HK-2 (cell line): ENCODE data around the gene TRPC3.
A peak's percentile ranks its signal among the peaks of the same experiment; 100 is the strongest.
"Not testable (repeated sequence)": the region's sequence is repeated elsewhere in the genome, so short reads cannot be mapped to it uniquely, and the experiment has no call there.

Source experiments
- DNase-seq: peaks from one replicate; pipeline ENCODE4 v3.0.0-alpha.2; 2018; ENCODE audit not compliant: unreplicated experiment

Gene TRPC3

DNA sequence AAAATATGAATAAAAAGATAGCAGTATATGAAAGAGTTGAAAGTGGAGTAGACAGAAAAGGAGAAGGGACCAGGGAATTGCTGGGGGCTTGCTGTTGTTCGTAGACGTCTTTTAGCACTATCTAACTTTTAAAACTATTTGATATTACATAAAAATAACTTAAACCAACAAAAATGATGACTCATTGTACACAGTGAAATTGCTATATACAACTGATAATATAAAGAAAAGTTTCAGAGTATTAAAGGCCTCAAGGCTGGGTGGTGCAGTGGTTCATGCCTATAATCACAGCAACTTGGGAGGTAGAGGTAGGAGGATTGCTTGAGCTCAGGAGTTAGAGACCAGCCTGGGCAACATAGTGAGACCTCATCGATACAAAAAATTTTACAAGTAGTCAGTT is 5.2 kb downstream of the TRPC3 start:
- DNase-seq, result no peak

DNA sequence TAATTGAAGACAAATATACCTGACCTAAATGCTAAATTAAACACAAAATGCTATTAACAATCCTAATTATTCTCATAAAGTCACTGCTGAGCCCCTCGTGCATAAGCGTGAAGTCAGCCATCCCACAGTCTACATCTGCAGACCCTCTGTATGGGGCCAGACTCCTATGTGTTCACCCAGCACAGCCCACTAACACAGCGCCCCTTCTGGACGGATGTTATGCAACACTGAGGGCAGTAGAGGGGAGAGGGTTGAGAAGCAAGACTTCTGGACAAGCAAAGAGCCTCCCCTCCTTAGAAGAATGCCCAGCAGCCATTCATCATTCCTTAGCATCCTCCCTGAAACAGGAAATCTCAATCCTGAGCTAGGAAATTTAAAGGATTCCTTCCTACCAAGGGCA is 7.9 kb downstream of the TRPC3 start:
- DNase-seq, result no peak

DNA sequence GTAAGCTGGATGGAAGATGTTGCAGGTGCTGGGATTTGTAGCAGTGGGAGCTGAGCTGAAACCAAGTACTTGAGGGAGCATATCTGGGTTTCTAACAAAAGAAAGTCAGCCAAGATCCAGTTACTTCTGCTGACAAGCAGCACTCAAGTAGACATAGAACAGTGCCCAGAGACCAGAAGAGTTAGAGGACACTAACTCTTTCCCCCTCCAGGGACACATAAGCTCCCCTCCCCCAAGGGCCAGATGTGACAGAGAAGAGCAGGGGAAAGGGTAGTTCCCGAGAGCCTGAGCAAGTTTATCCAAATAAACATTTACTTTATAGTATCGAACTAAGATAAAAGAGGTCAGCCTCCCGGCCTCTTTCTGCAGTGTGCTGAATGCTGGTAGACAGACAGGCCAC is 12.2 kb downstream of the TRPC3 start:
- DNase-seq, result no peak

DNA sequence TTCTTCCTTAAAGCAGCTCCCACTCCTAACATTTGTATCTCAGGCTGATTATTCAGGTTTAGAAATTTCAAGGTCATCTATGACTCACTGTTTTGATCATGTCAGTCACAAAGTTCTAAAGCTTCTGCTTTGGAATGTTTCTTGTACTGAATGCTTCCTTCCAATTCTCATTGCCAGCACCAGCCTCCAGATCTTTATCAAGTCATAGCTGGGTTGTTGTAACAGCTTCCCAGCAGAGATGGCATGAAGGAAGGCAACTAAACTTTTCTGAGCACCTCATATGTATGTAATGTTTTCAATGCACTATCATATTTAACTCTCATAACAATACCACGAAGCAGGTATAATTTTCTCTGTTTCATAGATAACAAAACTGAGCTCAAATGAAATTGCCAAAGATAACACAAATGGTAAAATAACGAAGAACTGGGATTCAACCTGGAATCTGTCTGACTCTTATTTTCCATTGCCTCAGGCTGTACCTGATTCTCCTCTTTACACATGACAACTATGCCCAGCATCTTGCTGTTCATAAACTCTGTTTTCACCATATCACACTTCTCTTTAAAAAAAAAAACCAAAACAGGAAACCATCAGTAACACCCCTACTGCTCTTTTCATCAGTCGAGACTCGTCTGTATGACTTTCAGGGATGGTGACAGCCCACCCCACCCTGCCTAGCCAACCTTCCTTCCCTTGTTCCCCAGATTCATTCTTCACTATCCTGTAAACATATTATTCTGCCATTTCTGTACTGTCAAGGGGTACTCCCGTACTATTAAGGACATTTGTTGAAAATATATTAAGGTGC is 13.4 kb downstream of the TRPC3 start:
- no peak for DNase-seq

DNA sequence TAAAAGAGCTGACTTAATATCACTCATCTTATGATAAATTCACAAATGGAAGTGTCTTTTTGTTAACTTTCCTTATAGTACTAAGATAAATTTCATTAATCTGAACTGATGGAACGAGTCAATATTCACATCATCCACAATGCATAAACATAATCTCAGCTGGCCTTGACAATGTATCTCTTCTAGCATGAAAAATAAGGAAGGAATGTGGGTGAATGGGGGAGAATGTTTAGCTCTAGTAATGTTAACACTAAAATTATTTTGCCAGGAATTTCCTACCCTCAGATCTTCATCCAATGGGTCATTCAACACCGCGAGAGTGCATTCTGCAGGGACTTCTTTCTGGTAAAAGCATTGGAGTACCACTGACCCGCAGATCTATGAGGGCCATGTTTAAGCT is 15.8 kb downstream of the TRPC3 start:
- no peak for DNase-seq

DNA sequence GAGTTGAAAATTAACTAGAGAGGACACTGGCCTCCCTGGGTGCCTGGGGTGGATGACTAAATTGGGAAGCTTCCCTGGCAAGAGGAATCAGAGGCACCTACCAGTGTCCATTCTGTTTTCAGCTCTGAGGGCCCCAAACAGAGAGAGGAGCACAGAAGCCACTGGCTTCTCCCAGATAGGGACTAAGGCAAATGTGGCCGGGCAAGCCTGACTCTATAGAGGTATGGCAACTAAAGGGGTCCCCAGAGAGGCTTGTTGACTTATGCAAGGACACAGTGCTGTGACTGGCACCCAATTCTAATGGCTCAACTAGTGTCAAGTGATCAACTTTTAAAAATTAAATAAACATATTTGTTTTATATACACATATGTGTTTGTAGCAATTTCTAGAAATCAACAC is 17.2 kb downstream of the TRPC3 start:
- no peak for DNase-seq

DNA sequence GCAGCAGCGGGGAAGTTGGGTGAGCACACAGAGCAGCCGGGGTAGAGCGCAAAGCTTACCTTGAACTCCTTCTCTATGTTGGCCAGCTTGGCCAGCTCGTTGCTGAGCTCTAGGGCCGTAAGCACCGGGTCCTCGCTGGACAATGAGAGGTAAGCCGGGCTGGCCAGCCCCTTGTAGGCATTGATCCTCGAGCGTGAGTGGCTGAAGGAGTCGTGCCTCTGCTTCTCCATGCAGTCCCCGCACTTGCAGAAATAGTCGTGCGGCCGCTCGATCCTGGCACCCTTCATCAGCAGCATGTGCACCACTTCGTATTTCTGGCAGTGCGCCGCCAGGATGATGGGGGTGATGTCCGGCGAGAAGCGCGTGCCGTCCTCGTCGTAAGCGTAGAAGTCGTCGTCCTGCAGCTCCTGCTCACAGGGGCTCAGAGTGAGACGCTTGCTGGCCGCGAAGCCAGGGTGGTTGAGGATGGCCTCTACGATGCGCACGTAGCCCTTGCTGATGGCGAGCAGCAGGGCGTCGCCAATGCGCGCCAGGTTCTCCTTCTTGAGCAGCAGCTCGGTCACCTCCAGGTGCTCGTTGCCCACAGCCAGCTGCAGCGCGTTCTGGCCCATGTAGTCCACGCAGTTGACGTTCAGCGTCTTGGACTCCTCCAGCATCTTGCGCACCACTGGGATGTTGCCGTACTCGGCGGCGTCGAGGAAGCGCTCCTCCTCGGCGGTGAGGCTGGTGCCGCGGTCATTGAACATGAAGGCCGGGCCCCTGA is 19.5 kb downstream of the TRPC3 start:
- DNase-seq, result no peak

DNA sequence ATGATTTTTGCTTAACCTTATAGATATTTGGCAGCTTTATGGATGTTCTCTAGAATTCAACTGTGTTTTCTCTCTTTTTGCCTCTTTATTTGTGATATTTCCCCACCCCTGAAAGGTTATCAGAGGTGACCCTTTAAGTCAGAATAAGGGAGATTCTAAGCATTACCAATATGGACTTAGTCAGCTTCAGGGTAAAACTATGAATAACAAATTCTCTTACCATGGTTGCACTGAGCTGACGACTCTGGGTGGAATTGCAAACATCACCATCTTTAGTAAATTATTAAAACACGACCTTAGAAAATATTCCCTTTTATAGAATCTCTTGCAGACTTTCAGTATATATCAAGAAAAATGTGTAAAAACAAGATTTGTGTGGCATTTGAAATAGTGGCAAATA is 21.6 kb downstream of the TRPC3 start:
- no peak for DNase-seq

DNA sequence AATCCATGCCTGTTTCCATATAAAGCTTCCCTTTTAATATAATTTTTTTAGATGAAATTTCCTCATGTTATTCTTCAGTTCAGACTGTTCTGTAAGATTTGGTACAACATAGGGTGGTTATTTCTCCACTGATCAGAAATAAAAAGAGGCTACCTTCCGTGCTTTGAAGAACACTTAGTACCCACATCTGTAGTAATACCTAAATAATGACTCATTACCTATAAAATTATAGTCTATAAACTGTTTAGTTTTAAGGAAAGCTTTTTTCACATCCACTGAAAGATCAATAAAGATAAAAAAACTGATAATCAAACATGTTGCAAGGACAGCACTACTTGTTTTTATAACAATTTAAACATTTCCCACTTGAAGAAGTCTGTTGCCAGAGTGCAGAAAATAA is 23.9 kb downstream of the TRPC3 start:
- no peak for DNase-seq

DNA sequence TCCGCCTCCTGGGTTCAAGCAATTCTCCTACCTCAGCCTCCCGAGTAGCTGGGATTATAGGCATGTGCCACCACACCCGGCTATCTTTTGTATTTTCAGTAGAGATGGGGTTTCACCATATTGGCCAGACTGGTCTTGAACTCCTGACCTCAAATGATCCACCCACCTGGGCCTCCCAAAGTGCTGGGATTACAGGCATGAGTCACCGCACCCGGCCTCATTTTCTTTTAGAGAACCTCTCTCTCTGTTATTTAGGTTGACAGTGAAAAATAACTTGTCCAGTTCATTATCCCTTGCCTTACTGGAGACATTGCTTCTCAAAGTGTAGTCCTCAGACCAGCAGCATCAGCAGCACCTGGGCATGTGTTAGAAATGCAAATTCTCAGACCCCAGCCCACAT is 25.4 kb downstream of the TRPC3 start:
- DNase-seq, result not testable (repeated sequence)

DNA sequence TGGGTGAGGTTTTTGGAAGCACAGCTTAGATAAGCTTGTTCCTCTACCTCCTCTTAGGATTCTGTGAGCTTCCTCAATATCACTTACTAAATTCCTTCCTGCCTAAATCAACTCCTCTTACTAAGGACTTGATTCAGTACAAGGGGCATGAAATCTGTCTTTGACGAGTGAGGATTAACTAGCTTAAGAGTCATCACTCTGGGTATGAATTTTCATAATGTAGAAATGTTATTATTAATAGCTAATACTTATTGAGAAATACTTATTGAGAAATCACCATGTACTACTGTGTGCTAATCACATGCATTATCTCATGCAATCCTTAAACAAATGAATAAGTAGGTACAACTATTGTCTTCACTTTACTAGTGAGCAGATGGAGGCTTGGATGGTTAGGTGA is 28.6 kb downstream of the TRPC3 start:
- DNase-seq, result no peak

DNA sequence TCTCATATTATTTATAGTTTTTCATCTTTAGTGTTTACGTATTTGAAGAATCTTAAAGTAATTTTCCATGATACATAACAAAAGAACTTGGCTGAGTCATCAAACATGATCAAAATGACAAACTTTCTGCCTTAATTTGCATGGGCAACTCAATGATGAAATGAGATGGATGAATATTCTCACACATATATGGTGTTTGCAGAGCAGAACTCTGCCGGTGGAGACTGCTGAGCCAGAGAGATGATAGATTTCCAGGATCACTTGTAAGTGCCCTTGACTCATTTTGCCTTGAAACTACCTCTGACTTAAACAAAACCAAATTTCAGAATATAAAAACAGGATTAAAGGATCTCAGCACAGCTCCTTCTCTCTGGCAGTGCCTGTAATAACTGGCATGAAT is 38.2 kb downstream of the TRPC3 start:
- DNase-seq, result no peak

DNA sequence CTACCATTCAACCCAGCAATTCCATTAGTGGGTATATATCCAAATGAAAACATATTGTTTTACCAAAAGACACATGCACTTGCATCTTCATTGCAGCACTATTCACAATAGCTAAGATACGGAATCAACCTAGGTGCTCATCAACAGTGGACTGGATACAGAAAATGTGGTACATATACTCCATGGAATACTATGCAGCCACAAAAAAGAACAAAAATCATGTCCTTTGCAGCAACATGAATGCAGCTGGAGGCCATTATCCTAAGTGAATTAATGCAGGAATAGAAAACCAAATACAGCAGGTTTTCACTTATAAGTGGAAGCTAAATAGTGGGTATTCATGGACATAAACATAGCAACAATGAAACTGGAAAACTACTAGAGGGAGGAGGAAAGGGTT is 43.5 kb downstream of the TRPC3 start:
- no peak for DNase-seq

DNA sequence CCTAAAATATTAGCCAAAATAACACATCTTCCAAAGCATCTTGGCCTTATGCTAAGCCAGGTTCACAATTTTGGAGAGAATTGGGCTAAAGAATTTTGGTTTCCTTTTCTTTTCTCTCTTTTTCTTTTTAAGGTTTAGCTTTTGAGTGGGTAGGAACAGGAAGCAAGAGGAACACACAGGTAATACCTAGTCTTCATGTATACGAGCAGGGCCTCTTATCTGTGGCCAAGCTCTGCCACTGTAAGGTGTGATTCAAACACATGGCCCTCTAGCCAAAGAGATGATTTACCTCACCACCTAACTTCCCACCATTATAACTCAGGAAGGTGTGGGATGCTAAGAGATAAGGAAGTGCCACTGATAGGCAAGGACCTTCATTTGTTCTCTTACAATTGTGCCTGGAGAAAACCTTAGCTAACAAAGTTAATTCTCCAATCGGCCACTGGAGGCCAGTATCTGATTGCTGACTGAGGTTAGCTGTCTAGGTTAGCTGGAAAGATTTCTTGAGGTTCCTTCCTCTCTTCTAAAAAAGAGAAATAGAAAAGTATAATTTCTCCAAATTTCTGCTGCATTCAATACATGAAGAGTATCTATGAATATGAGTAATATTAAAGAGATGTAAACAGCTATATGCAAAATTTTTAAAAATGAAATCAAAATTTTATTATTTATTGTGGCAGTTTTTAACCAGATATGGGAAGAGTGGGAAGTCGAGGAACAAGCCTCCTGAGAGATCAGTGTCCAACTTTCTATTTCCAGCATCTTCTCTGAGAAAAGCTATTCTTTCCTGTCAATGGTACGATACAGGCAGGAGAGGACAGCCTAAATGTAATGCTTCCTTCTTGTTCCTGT is 51.5 kb downstream of the TRPC3 start:
- DNase-seq, result peak; percentile 31

DNA sequence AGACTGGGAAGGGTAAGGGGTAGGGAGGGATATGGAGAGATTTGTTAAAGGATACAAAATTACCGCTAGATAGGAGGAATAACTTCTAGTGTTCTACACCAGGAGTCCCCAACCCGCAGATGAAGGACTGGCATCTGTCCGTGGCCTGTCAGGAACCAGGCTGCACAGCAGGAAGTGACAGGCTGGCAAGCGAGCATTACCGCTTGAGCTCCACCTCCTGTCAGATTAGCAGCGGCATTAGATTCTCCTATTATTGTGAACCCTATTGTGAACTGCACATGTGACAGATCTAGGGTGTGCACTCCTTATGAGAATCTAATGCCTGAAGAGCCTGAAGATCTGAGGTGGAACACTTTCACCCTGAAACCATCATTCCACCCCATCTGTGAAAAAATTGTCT is 53.7 kb downstream of the TRPC3 start:
- no peak for DNase-seq

DNA sequence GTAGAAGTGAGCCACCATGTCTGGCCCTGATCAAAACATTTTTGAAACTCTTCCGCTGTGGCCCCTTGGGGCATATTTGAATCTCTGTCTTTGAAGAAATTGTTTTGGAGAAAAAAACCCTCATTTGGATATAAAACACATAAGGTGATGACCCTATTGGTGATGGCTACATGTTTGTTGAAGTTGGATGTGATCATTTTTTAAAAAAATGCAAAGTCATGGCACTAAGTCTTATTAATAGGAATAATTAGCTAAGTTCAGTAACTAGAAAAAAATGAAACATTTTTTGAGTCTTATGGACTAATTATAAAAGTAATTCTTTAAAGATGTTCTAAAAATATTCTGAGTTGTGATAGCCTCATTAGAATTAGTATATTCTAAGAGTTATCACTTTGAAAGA is 63.7 kb downstream of the TRPC3 start:
- DNase-seq, result no peak

DNA sequence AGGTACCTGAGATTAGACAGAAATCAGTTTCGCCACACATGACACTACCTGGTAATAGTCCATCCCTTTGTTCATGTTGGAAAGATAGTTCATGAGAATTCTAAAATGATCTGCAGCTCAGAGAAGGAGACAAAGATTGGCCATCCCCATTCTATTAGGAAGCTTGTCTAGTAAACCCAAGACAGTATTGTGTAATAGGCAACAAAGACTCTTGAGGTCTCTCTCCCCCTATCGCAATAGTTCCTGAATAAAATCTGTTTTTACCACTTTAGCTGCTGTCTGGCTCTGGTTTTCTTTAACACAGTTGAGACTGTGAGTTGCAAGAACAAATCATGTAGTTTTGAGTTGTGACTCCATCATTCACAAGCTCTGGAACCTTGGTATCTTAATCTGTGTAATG is 66.7 kb downstream of the TRPC3 start:
- no peak for DNase-seq

DNA sequence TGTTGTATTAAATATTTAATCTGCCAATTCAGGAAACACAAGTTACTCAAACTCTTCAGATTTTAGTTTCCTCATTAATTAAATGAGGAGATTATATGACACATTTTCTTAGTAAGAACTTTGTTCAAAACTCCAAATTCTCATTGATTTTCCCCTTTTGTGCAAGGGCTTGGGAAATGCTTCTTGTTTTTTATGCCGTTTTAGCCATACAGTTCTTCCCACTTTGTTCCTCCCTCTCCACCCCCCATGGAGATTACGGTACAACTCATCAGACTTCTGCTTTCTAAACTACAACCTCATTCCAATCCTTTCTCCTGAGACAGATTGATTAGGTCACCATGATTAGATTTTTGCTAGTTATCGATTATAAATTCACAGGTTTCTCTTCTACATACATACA is 70.7 kb downstream of the TRPC3 start:
- no peak for DNase-seq

DNA sequence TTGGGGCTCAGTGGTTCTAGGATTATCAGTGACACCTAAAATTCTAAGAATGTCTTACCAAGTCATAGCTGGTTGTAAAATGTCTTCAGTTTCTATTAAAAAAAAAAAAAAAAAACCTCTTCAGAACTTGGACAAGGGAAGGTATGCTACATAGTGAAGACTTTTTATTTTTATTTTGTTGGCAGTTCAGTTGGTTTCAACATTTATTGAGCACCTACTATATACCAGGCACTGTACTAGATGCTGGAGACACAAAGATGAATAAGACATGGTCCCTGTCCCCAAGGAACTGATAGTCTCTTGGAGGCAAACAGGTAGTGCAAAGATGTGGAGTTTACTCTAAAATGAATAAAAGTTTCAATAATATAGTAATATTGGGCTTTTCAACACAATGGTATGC is 72.7 kb downstream of the TRPC3 start:
- DNase-seq, result no peak

DNA sequence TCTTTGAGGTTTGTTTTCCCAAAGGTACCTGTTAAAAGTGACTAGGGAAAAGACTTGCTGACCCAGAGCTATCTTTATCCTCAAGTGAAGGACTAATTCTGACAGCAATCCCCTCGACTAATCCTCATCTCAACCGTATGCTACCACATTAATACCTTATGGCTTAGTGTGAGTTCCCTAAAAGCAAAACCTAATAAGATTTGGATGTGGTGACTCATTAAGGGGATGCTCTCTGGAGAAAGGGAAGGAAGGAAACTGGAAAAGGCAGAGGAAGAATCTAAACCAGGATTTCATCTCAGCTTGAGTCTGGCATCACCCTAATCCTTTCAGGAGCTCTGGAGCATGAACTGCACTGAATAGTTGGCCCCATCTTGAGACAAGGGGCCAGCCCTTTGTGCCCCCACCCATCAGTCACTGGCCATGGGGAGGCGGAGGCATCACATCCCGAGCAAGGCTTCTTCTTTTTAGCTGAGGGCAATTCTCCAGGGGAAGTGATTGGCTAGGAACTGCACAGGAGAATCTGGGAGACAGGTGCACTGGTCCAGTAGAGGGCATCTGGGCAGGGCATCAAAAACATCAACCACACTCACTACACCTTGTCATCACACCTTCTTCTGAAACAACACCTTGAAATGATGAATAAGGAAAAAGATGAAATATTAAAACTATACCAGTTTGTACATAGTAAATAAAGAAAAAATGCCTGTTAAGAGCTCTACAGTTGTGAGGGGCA is 74.7 kb downstream of the TRPC3 start:
- no peak for DNase-seq

DNA sequence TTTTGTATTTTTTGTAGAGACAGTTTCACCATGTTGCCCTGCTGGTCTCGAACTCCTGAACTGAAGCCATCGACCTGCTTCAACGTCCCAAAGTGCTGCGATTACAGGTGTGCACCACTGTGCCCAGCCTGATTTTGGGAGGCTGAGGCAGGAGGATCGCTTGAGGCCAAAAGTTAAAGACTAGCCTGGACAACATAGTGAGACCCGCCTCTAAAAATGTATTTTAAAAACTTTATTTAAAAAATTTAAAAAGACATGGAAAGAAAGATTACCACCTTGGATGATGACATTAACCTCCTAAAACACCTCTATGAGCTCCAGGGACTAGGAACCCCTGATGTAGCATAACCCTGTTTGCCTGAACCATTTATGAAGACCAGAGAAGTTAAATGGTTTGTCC is 75.8 kb downstream of the TRPC3 start:
- DNase-seq, result no peak

DNA sequence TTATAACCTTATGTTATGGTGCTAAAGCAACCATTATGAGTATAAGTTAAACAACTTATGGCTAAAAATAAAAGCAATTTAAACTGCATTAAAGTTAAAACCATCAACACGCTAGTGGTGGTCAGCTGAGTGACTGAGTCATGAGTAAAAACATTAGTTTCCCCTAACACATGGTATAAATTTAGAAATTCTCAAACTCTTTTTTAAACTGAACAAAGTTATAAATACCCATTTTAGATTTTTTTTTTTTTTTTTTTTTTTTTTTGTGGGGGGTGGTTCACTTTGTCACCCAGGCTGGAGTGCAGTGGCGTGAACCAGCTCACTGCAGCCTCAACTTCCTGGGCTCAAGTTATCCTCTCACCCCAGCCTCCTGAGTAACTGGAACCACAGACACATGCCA is 76.2 kb downstream of the TRPC3 start:
- no peak for DNase-seq
